KMS-11 (cell line): ENCODE results near the gene H3-3A.

Experiments
- H2AFZ ChIP-seq: fragments of 200-600 bp; sonication (generic); 2 replicates; pipeline ENCODE4 v1.6.1; 2016; ENCODE audit warnings: antibody characterized with exemption, mixed run types, low read depth
- H3K27ac ChIP-seq: fragments of 200-600 bp; sonication (generic); 2 replicates; pipeline ENCODE4 v1.6.1; 2016; ENCODE audit warnings: mild to moderate bottlenecking, mixed run types
- H3K27me3 ChIP-seq: fragments of 200-600 bp; sonication (generic); 2 replicates; pipeline ENCODE4 v1.6.1; 2017; ENCODE audit warnings: mild to moderate bottlenecking, low read depth, mixed run types, moderate library complexity; ENCODE audit not compliant: insufficient read depth
- H3K36me3 ChIP-seq: fragments of 200-600 bp; sonication (generic); 2 replicates; pipeline ENCODE4 v1.6.1; 2017; ENCODE audit warnings: mild to moderate bottlenecking, mixed run types; ENCODE audit not compliant: insufficient read depth
- H3K4me1 ChIP-seq: fragments of 200-600 bp; sonication (generic); 2 replicates; pipeline ENCODE4 v1.6.1; 2016; ENCODE audit warnings: mild to moderate bottlenecking, low read depth, mixed run types; ENCODE audit not compliant: poor library complexity, severe bottlenecking
- H3K4me2 ChIP-seq: fragments of 200-600 bp; sonication (generic); 2 replicates; pipeline ENCODE4 v1.7.0; 2016; ENCODE audit warnings: mild to moderate bottlenecking, mixed run types
- H3K4me3 ChIP-seq: fragments of 200-600 bp; sonication (generic); IDR thresholded peaks from 2 replicates; pipeline ENCODE4 v1.6.1; 2017; ENCODE audit warnings: low read depth, low read length, mixed read lengths; ENCODE audit not compliant: insufficient read depth
- H3K79me2 ChIP-seq: fragments of 200-600 bp; sonication (generic); 2 replicates; pipeline ENCODE4 v1.6.1; 2016; ENCODE audit warnings: low read depth, mixed run types; ENCODE audit not compliant: insufficient read depth
- H3K9ac ChIP-seq: fragments of 200-600 bp; sonication (generic); 2 replicates; pipeline ENCODE4 v1.6.1; 2016; ENCODE audit warnings: mild to moderate bottlenecking, mixed run types
- H4K20me1 ChIP-seq: fragments of 200-600 bp; sonication (generic); 2 replicates; pipeline ENCODE4 v1.6.1; 2016; ENCODE audit warnings: mild to moderate bottlenecking, mixed run types; ENCODE audit not compliant: insufficient read depth
- TF ChIP-seq, protein P1 (sequence below): fragments of 200-600 bp; sonication (generic); conservative IDR thresholded peaks from 2 replicates; pipeline ENCODE4 v1.6.1; 2017; ENCODE audit warnings: low read depth, mild to moderate bottlenecking, antibody characterized with exemption, low read length, moderate library complexity, mixed read lengths

Gene H3-3A

DNA sequence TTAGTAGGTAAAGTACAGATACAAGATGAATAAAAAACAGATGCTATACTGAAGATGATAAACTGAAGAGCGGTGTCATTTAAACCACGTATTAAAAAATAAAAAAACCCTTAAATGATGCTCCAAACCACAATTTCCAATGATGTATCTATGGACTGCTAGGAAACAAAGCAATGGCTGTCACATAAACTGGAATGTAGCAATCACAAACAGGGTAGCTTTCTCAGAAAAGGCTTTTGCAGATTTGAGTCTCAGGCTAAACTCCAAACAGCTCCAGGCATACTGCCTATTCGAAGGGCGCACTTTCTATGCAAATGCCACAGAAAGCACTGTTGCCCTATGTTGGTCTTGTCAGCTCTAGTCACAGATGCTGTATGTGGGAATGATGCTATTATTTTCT lies 12.4 kb upstream of the H3-3A start:
- H3K9ac ChIP-seq: no peak overlapping the region
- no peaks in the 10 kb centered on the region for H3K36me3 ChIP-seq
- H2AFZ ChIP-seq: no peak overlapping the region
- H3K79me2 ChIP-seq: no peaks in the 10 kb centered on the region
- no peak overlapping the region for H3K4me2 ChIP-seq
- TF ChIP-seq, protein P1, sequence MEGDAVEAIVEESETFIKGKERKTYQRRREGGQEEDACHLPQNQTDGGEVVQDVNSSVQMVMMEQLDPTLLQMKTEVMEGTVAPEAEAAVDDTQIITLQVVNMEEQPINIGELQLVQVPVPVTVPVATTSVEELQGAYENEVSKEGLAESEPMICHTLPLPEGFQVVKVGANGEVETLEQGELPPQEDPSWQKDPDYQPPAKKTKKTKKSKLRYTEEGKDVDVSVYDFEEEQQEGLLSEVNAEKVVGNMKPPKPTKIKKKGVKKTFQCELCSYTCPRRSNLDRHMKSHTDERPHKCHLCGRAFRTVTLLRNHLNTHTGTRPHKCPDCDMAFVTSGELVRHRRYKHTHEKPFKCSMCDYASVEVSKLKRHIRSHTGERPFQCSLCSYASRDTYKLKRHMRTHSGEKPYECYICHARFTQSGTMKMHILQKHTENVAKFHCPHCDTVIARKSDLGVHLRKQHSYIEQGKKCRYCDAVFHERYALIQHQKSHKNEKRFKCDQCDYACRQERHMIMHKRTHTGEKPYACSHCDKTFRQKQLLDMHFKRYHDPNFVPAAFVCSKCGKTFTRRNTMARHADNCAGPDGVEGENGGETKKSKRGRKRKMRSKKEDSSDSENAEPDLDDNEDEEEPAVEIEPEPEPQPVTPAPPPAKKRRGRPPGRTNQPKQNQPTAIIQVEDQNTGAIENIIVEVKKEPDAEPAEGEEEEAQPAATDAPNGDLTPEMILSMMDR: no peak
- H3K4me1 ChIP-seq: no peaks in the 10 kb centered on the region
- no peak overlapping the region for H3K27ac ChIP-seq
- H3K4me3 ChIP-seq: no peak overlapping the region
- H4K20me1 ChIP-seq: no peaks in the 10 kb centered on the region
- no peaks in the 10 kb centered on the region for H3K27me3 ChIP-seq

DNA sequence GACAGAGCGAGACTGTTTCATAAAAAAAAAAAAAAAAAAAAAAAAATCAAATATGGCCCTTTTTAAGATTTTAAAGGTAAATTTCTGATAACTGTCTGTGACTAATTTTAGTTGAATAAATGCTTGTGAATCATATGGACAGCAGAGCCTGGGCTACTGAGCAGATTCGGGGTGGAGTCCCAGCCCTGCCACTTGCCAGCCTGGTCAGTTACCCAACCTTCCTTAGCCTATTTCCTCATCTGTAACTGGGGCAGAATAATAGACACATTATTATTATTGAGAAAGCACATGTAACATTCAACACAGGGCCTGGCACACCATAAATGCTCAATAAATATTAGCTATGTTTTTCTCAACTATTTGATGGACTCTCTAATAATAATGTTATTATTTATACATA lies 11.2 kb upstream of the H3-3A start:
- Histone ChIP-seq H3K79me2 (no peaks in the 10 kb centered on the region), H3K27me3 (no peaks in the 10 kb centered on the region), H4K20me1 (no peaks in the 10 kb centered on the region), H3K9ac (no peak overlapping the region), H3K4me1 (no peaks in the 10 kb centered on the region), H3K27ac (no peak overlapping the region), H2AFZ (no peak overlapping the region), H3K36me3 (no peaks in the 10 kb centered on the region), H3K4me2 (no peak overlapping the region), H3K4me3 (no peak overlapping the region)
- TF ChIP-seq, protein P1: no peak

DNA sequence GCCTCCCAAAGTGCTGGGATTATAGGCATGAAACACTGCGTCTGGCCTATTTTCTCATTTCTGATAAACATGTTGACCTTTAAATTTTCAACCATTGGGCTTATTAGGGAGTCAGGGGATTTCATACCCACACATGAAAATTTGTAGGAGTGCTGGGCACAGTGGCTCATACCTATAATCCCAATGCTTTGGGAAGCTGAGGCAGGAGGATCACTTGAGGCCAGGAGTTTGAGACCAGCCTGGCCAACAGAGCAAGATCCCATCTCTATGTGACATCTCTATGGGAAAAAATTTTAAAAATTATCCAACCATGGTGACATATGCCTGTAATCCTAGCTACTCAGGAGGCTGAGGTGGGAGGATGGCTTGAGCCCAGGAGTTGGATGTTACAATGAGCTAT lies 10.5 kb upstream of the H3-3A start:
- Histone ChIP-seq H3K27me3 (no peaks in the 10 kb centered on the region), H3K79me2 (no peaks in the 10 kb centered on the region), H2AFZ (no peak overlapping the region), H3K4me1 (no peaks in the 10 kb centered on the region), H4K20me1 (no peaks in the 10 kb centered on the region), H3K4me3 (no peak overlapping the region), H3K27ac (no peak overlapping the region), H3K4me2 (no peak overlapping the region), H3K9ac (no peak overlapping the region), H3K36me3 (no peaks in the 10 kb centered on the region)
- TF ChIP-seq, protein P1: no peak

DNA sequence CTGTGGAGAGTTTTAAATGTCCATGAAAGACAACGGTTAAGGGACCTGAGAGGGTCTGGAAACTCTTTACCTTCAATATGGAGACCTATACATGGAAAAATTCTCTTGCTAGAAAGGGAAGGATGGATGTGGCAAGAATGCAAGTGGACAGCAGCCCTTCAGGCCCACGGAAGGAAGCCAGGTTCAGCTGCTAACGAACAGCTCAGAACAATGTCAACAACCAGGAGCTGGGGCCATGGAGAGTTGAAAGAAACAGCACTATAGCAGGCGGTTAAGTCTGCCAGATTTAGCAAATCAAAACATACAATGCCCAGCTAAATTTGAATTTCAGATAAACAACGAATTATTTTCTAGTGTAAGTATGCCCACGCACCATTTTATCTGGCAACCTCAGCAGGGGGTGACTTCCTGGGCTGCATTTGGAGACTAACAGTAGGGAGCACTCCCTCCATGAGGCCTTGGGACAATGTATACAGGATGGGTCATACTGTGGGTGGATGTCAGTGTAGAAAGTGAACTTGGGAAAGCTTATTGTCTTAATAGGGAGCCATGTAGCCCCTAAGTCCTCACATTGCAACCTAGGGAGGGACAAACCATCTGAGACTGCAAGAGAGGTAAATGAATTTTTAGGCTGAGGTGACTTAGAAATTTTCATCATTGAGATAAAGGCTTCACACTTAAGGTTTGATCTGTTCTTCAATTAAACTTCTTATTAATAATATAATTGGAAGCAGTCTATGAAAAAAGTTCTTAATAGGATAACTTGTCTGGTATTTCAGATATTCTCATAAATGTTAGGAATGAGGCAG lies 7.8 kb upstream of the H3-3A start:
- H3K79me2 ChIP-seq: no peaks in the 10 kb centered on the region
- H3K4me2 ChIP-seq: no peak overlapping the region
- H3K4me3 ChIP-seq: no peak overlapping the region
- TF ChIP-seq, protein P1: no peak
- no peaks in the 10 kb centered on the region for H3K27me3 ChIP-seq
- H2AFZ ChIP-seq: no peak overlapping the region
- no peak overlapping the region for H3K9ac ChIP-seq
- no peaks in the 10 kb centered on the region for H3K36me3 ChIP-seq
- H3K4me1 ChIP-seq: no peaks in the 10 kb centered on the region
- no peak overlapping the region for H3K27ac ChIP-seq
- no peaks in the 10 kb centered on the region for H4K20me1 ChIP-seq
